ENCODE data around the gene PPP4C. TPM values are rescaled to one million over a fixed set of nuclear protein-coding genes. Genes with fewer than 3 reads are reported as not detected.
"Not testable (repeated sequence)": the region's sequence is repeated elsewhere in the genome, so short reads cannot be mapped to it uniquely, and the experiment has no call there.

Gene PPP4C
- total and polyA plus RNA-seq, 4 donors = 50.2 to 70.3 (median 54.5) TPM

DNA sequence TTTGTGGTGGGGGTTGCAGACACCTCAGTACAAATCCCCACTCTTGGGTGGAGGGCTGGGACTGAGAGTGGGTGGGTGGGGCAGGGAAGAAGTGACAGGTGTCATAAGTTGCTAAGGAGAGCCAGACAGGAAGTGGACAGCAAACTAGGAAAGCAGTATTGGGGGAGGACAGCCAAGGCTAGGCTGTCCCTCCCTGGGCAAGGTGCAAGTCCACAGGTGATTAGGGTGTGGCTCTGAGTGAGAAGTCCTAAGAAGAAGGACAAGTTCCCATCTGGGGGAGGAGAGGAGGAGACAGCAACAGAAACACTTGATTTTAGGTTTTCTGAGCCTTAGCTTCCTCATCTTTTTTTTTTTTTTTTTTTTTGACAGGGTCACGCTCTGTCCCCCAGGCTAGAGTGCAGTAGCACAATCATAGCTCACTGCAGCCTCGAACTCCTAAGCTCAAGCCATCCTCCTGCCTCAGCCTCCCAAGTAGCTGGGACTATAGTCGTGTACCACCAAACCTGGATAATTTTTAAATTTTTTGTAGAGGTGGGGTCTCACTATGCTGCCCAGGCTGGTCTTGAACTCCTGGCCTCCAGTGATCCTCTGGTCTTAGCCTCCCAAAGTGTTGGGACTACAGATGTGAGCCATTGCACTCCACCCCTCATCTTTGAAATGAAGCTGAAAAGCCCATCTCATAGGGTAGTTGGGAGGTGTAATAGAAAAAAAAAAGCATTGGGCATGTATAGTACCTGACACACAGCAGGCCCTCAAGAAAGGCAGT is 44.7 kb downstream of the PPP4C start:
- 91 to 93% methylated on average over 3 of the region's 3 CpGs for WGBS, 2 donors
- intact Hi-C loops (cut with DNase I) = loop anchor here (2.0 to 10.0 kb wide), 4 partner anchors 24 to 294 kb away; partner anchors contain the start of genes CORO1A (in 1 of the 2) and YPEL3 (in 1 of the 2)
- ATAC-seq (ENCODE audit: low FRiP score) (no peak), DNase-seq (no peak)
- H3K4me3 ChIP-seq (ENCODE audit: low read length in 2 of 2) = no peak overlapping the region
- no peaks in the 10 kb centered on the region for H3K9me3 ChIP-seq (ENCODE audit: control insufficient read depth, low read length)
- H3K36me3 ChIP-seq (ENCODE audit: control insufficient read depth in 1 of 2, insufficient read depth in 2 of 2, low read length in 1 of 2) = peaks cover 0 to 3% of the 10 kb centered on the region in 2 donors
- H3K27ac ChIP-seq (ENCODE audit: low read depth in 1 of 2, low read length in 2 of 2) = no peak overlapping the region
- H3K27me3 ChIP-seq (ENCODE audit: control insufficient read depth in 1 of 2, insufficient read depth in 2 of 2, low read length in 1 of 2) = no peaks in the 10 kb centered on the region
- H3K4me1 ChIP-seq (ENCODE audit: control insufficient read depth in 1 of 2, insufficient read depth in 2 of 2, low read length in 2 of 2) = peaks cover 0 to 2% of the 10 kb centered on the region in 2 donors

DNA sequence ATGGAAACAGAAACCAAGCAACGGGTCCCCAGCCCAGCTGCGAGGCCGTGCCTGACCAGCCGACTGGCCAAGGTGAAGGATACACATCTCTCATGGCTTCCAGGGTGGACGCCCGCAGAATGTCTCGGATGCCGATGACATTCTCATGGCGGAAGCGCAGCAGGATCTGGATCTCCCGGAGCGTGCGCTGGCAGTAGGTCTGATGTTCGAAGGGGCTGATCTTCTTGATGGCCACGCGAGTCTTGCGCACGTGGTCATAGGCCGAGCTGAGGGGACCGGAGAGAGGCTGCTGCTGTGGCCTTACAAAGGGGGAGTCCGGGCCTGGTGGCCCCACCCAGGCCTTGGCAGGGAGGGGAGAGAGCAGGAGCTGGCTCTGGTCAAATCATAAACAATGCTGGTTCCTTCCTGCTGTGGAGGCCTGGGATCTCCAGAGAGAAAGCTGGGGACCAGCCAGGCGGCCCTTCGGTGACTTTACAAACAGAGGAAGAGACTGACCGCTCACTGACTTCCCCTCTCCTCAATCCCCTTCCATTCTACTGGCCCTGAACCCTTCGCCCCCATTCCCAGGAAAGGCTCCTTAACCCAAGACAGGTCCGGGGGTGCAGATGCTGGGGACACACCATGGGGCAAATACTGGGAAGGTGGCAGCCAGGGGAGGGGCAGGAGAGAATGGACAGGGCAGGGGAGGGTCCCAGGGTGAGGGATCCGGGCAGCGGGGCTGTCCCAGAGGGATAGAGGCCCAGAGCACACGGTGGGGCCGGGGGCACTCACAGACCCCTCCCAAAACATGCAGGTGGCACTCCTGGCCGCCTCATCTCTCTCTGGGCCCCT is 46.2 kb downstream of the PPP4C start:
- DNase-seq (peak; percentile 84), ATAC-seq (ENCODE audit: low FRiP score) (peak; percentile 74)
- no peaks in the 10 kb centered on the region for H3K9me3 ChIP-seq (ENCODE audit: control insufficient read depth, low read length)
- peaks cover 0 to 3% of the 10 kb centered on the region in 2 donors for H3K36me3 ChIP-seq (ENCODE audit: control insufficient read depth in 1 of 2, insufficient read depth in 2 of 2, low read length in 1 of 2)
- no peaks in the 10 kb centered on the region for H3K27me3 ChIP-seq (ENCODE audit: control insufficient read depth in 1 of 2, insufficient read depth in 2 of 2, low read length in 1 of 2)
- peaks cover 0 to 2% of the 10 kb centered on the region in 2 donors for H3K4me1 ChIP-seq (ENCODE audit: control insufficient read depth in 1 of 2, insufficient read depth in 2 of 2, low read length in 2 of 2)
- intact Hi-C loops (cut with DNase I) = loop anchor here (2.0 to 10.0 kb wide), 4 partner anchors 25 to 293 kb away; partner anchors contain the start of genes CORO1A (in 1 of the 2) and YPEL3 (in 1 of the 2)
- peak overlapping the region; percentile 80 to 97 for H3K4me3 ChIP-seq (ENCODE audit: low read length in 2 of 2)
- 29 to 34% methylated on average over 31 of the region's 31 CpGs for WGBS, 2 donors
- peak overlapping the region in 1 of 2 donors; percentile 43 for H3K27ac ChIP-seq (ENCODE audit: low read depth in 1 of 2, low read length in 2 of 2)

DNA sequence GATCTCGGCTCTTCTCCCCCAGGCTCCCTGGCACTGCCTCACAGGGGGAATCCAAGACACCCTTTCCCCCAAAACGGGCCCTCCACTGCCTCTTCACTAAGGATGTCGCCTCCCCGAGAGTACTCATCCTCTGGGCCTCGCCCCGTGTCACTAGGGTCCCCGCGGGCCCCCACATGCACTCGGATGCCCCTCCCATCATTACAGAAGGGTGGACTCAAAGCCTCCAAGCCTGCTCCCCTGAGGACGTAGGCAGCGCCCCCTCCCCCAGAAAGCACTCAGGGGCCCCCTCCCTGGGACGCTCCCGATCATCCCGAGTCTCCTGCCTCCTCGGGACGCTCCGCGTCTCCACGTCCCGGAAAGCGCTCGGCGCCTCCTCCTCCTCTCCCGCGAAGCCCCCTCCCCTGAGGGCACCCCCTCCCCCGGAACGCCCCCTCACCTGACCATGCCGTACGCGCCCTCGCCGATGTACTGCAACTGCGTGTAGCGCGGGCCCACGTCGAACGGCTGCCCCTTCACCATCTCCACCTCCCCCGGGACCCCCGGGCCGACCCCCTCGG is 46.9 kb downstream of the PPP4C start:
- Histone ChIP-seq H3K27me3 (ENCODE audit: control insufficient read depth in 1 of 2, insufficient read depth in 2 of 2, low read length in 1 of 2) (no peaks in the 10 kb centered on the region), H3K4me3 (ENCODE audit: low read length in 2 of 2) (peak overlapping the region; percentile 80 to 97), H3K27ac (ENCODE audit: low read depth in 1 of 2, low read length in 2 of 2) (peak overlapping the region in 1 of 2 donors; percentile 43), H3K4me1 (ENCODE audit: control insufficient read depth in 1 of 2, insufficient read depth in 2 of 2, low read length in 2 of 2) (peaks cover 0 to 2% of the 10 kb centered on the region in 2 donors), H3K9me3 (ENCODE audit: control insufficient read depth, low read length) (no peaks in the 10 kb centered on the region), H3K36me3 (ENCODE audit: control insufficient read depth in 1 of 2, insufficient read depth in 2 of 2, low read length in 1 of 2) (peaks cover 0 to 1% of the 10 kb centered on the region in 2 donors)
- intact Hi-C loops (cut with DNase I) = loop anchor here (5.0 to 10.0 kb wide), 3 partner anchors 60 to 292 kb away; partner anchors contain the start of gene CORO1A (in 1 of the 2)
- DNase-seq = peak in 1 of 2 donors; percentile 74
- ATAC-seq (ENCODE audit: low FRiP score) = peak; percentile 49
- WGBS, 2 donors = 0 to 1% methylated on average over 25 to 42 of the region's 42 CpGs

DNA sequence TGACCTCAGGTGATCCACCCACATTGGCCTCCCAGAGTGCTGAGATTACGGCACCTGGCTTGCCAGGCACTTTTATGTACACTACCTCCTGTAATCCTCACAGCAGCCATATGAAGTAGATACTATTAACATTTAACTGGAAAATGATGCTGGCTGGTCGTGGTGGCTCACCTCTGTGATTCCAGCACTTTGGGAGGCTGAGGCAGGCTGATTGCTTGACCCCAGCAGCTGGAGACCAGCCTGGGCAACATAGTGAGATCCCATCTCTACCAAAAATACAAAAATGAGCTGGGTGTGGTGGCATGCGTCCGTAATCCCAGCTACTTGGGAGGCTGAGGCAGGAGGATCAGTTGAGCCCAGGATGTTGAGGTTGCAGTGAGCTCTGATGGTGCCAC is 49.2 kb downstream of the PPP4C start:
- Histone ChIP-seq H3K4me1 (ENCODE audit: control insufficient read depth in 1 of 2, insufficient read depth in 2 of 2, low read length in 2 of 2) (peaks cover 0 to 2% of the 10 kb centered on the region in 2 donors), H3K4me3 (ENCODE audit: low read length in 2 of 2) (no peak overlapping the region), H3K27ac (ENCODE audit: low read depth in 1 of 2, low read length in 2 of 2) (no peak overlapping the region), H3K9me3 (ENCODE audit: control insufficient read depth, low read length) (no peaks in the 10 kb centered on the region), H3K36me3 (ENCODE audit: control insufficient read depth in 1 of 2, insufficient read depth in 2 of 2, low read length in 1 of 2) (no peaks in the 10 kb centered on the region), H3K27me3 (ENCODE audit: control insufficient read depth in 1 of 2, insufficient read depth in 2 of 2, low read length in 1 of 2) (no peaks in the 10 kb centered on the region)
- intact Hi-C loops (cut with DNase I) = loop anchor here (5.0 to 10.0 kb wide), 3 partner anchors 57 to 290 kb away; partner anchors contain the start of gene CORO1A (in 1 of the 2)
- no peak for DNase-seq
- WGBS, 2 donors = 88 to 91% methylated on average over 4 of the region's 4 CpGs
- no peak for ATAC-seq (ENCODE audit: low FRiP score)

DNA sequence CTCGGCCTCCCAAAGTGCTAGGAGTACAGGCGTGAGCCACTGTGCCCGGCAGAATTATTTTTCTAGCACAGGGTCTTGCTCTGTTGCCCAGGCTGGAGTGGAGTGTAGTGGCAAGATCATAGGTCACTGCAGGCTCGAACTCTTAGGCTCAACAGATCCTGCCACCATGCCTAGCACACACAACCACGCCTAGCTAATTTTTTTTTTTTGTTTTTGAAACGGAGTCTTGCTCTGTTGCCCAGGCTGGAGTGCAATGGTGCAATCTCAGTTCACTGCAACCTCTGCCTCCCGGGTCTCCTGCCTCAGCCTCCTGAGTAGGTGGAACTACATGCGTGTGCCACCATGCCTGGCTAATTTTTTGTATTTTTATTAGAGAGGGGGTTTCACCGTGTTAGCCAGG is 49.9 kb downstream of the PPP4C start:
- H3K36me3 ChIP-seq (ENCODE audit: control insufficient read depth in 1 of 2, insufficient read depth in 2 of 2, low read length in 1 of 2); H3K4me3 ChIP-seq (ENCODE audit: low read length in 2 of 2); H3K27ac ChIP-seq (ENCODE audit: low read depth in 1 of 2, low read length in 2 of 2); H3K9me3 ChIP-seq (ENCODE audit: control insufficient read depth, low read length); H3K27me3 ChIP-seq (ENCODE audit: control insufficient read depth in 1 of 2, insufficient read depth in 2 of 2, low read length in 1 of 2); H3K4me1 ChIP-seq (ENCODE audit: control insufficient read depth in 1 of 2, insufficient read depth in 2 of 2, low read length in 2 of 2); DNase-seq; ATAC-seq (ENCODE audit: low FRiP score): not testable (repeated sequence)
- intact Hi-C loops (cut with DNase I) = loop anchor here in 1 of 2 donors (10.0 kb wide), 1 partner anchor 289 kb away; no protein-coding TSS in a partner anchor
- WGBS, 2 donors = 91% methylated on average over 9 of the region's 9 CpGs

DNA sequence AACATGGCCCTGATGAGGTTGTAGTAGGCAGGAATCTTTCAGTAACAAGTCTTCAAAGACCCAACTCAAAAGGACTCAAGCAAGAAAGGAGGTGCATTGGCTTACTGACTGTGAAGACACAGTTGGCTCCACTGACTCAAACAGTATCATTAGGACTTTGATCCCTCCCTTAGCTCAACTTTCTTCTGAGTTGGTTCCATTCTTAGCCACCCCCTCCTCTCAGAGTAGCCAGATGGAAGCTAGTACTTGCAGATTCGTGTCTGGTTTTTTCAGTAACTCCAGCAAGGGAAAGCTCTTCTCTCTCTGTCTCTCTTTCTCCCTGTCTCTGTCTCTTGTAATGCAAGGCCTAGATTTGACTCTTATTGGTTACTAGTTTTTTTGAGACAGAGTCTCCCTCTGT is 52.2 kb downstream of the PPP4C start:
- ATAC-seq (ENCODE audit: low FRiP score) = no peak
- intact Hi-C loops (cut with DNase I) = loop anchor here in 1 of 2 donors (10.0 kb wide), 1 partner anchor 287 kb away; no protein-coding TSS in a partner anchor

DNA sequence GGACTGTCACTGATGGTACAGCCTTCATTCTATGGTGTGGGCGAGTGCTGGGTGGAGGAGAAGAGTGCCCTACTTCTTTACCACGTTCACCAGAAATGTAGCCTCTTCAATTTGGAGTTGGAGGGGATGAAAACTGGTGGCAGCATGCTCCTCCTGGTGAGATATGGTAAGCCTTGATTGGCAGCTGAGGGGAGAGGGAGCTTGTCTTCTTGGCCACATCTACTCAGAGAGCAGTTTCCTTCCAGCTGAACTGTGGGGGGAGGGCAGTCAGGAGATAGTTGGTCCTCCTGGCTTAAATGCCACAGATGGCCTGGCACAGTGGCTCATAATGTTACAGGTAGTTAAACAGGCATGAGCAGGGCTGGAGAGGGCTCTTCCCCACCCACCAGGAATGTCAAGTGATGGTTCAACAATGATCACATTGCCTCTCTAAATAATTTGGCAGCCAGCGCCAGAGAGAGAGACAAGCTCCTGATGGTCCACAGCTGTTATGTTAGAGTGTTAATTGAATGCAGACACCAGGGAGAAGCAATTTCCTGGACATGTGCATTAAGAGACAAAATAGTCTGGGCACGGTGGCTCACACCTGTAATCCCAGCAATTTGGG is 56.2 kb downstream of the PPP4C start:
- DNase-seq = no peak
- Histone ChIP-seq H3K4me1 (ENCODE audit: control insufficient read depth in 1 of 2, insufficient read depth in 2 of 2, low read length in 2 of 2) (no peaks in the 10 kb centered on the region), H3K4me3 (ENCODE audit: low read length in 2 of 2) (no peak overlapping the region), H3K36me3 (ENCODE audit: control insufficient read depth in 1 of 2, insufficient read depth in 2 of 2, low read length in 1 of 2) (no peaks in the 10 kb centered on the region), H3K9me3 (ENCODE audit: control insufficient read depth, low read length) (no peaks in the 10 kb centered on the region), H3K27me3 (ENCODE audit: control insufficient read depth in 1 of 2, insufficient read depth in 2 of 2, low read length in 1 of 2) (no peaks in the 10 kb centered on the region), H3K27ac (ENCODE audit: low read depth in 1 of 2, low read length in 2 of 2) (no peak overlapping the region)
- intact Hi-C loops (cut with DNase I) = no loop called here
- ATAC-seq (ENCODE audit: low FRiP score) = no peak
- WGBS, 2 donors = 69 to 70% methylated on average over 4 of the region's 4 CpGs

More for the DNA sequence above, 52.2 kb downstream of the PPP4C start:
- Histone ChIP-seq H3K9me3 (ENCODE audit: control insufficient read depth, low read length) (no peaks in the 10 kb centered on the region), H3K4me3 (ENCODE audit: low read length in 2 of 2) (no peak overlapping the region), H3K36me3 (ENCODE audit: control insufficient read depth in 1 of 2, insufficient read depth in 2 of 2, low read length in 1 of 2) (no peaks in the 10 kb centered on the region), H3K27me3 (ENCODE audit: control insufficient read depth in 1 of 2, insufficient read depth in 2 of 2, low read length in 1 of 2) (no peaks in the 10 kb centered on the region), H3K4me1 (ENCODE audit: control insufficient read depth in 1 of 2, insufficient read depth in 2 of 2, low read length in 2 of 2) (peaks cover 0 to 2% of the 10 kb centered on the region in 2 donors), H3K27ac (ENCODE audit: low read depth in 1 of 2, low read length in 2 of 2) (no peak overlapping the region)
- 80 to 83% methylated on average over 1 of the region's 1 CpG for WGBS, 2 donors
- DNase-seq = no peak

DNA sequence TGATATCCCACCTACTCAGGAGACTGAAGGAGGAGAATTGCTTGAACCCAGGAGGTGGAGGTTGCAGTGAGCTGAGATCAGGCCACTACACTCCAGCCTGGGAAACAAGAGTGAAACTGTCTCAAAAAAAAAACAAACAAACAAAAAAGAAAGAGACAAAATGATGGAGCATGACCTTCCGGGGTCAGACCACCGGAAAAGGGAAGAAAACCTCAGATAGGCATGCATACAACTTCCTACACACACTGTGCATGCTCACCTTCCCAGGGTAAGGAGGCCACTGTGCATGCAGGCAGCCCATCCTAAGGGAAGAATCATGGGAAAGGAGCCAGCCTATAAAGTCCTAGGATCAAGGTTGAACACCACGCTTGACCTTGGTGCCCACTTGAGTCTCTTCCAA is 56.8 kb downstream of the PPP4C start:
- intact Hi-C loops (cut with DNase I) = no loop called here
- 49 to 61% methylated on average over 3 of the region's 3 CpGs for WGBS, 2 donors

More for the DNA sequence above, 56.8 kb downstream of the PPP4C start:
- Histone ChIP-seq H3K9me3 (ENCODE audit: control insufficient read depth, low read length) (no peaks in the 10 kb centered on the region), H3K27me3 (ENCODE audit: control insufficient read depth in 1 of 2, insufficient read depth in 2 of 2, low read length in 1 of 2) (no peaks in the 10 kb centered on the region), H3K4me3 (ENCODE audit: low read length in 2 of 2) (no peak overlapping the region), H3K27ac (ENCODE audit: low read depth in 1 of 2, low read length in 2 of 2) (no peak overlapping the region), H3K36me3 (ENCODE audit: control insufficient read depth in 1 of 2, insufficient read depth in 2 of 2, low read length in 1 of 2) (no peaks in the 10 kb centered on the region), H3K4me1 (ENCODE audit: control insufficient read depth in 1 of 2, insufficient read depth in 2 of 2, low read length in 2 of 2) (no peaks in the 10 kb centered on the region)
- ATAC-seq (ENCODE audit: low FRiP score) (no peak), DNase-seq (no peak)
